Vagina (tissue), 2 donors: ENCODE measurements around the gene CDH7.

Source experiments
- CTCF ChIP-seq, 3 experiments: fragments of 450-650 bp in 2 of 3; fragments of 200-600 bp in 1 of 3; sonication (generic) in 1 of 3; IDR thresholded peaks; one replicate each; pipeline ENCODE4 v1.5.1; 2017 to 2019; ENCODE audit warnings: antibody characterized with exemption in 3 of 3, mild to moderate bottlenecking in 2 of 3, moderate library complexity in 2 of 3
- POLR2A ChIP-seq, 2 donors: fragments of 450-650 bp; IDR thresholded peaks; one replicate each; pipeline ENCODE4 v1.6.1; 2017; ENCODE audit warnings: antibody characterized with exemption in 2 of 2, mild to moderate bottlenecking in 2 of 2, moderate library complexity in 2 of 2

- TF ChIP-seq CTCF (IDR thresholded peaks at IDR 0.05), result no peak
- TF ChIP-seq POLR2A (IDR thresholded peaks at IDR 0.05), result no peak
Observed at GRCh38 chr18:65846107-65846506, 95.3 kb downstream of the CDH7 start.
